Heart left ventricle (tissue), 16 donors: ENCODE data around the gene TULP4. TPM values are rescaled to one million over a fixed set of nuclear protein-coding genes. Genes with fewer than 3 reads are reported as not detected.

Source experiments
- ATAC-seq, 4 donors: fragments of 200-7000 bp; cut with Tn5 transposase; one replicate each; pipeline ENCODE4 v1.9.1; 2020 to 2022; ENCODE audit warnings: moderate library complexity in 4 of 4, mild to moderate bottlenecking in 3 of 4, moderate number of reproducible peaks in 1 of 4
- DNase-seq, 5 donors: peaks; one replicate each; pipeline ENCODE4 v3.0.0-alpha.2; 2020
- H3K27ac ChIP-seq, 12 donors: fragments of 200-600 bp; sonication (generic) in 4 of 12; one replicate each; pipeline versions ENCODE4 v1.5.0 to v1.8.0; 2016 to 2022; ENCODE audit warnings: mild to moderate bottlenecking in 2 of 12
- H3K27me3 ChIP-seq, 9 donors: fragments of 200-600 bp; sonication (generic) in 2 of 9; one replicate each; pipeline versions ENCODE4 v1.5.1 to v1.8.0; 2016 to 2022; ENCODE audit warnings: mild to moderate bottlenecking in 3 of 9
- H3K36me3 ChIP-seq, 9 donors: fragments of 200-600 bp; sonication (generic) in 2 of 9; one replicate each; pipeline versions ENCODE4 v1.5.0 to v1.8.0; 2018 to 2022; ENCODE audit warnings: mild to moderate bottlenecking in 2 of 9
- H3K4me1 ChIP-seq, 12 donors: fragments of 200-600 bp; sonication (generic) in 4 of 12; one replicate each; pipeline versions ENCODE4 v1.5.0 to v1.8.0; 2016 to 2022; ENCODE audit warnings: mild to moderate bottlenecking in 3 of 12
- H3K4me3 ChIP-seq, 12 donors: fragments of 200-600 bp; sonication (generic) in 4 of 12; one replicate each; pipeline versions ENCODE4 v1.5.0 to v1.8.0; 2017 to 2022; ENCODE audit warnings: mild to moderate bottlenecking in 9 of 12, moderate library complexity in 4 of 12
- H3K9me3 ChIP-seq, 12 donors: fragments of 200-600 bp; sonication (generic) in 4 of 12; one replicate each; pipeline versions ENCODE4 v1.5.0 to v1.8.0; 2016 to 2022; ENCODE audit warnings: mild to moderate bottlenecking in 1 of 12
- POLR2A ChIP-seq, 2 donors: fragments of 450-650 bp; IDR thresholded peaks; one replicate each; pipeline ENCODE4 v1.6.1; 2017; ENCODE audit warnings: antibody characterized with exemption in 2 of 2, mild to moderate bottlenecking in 2 of 2, moderate library complexity in 2 of 2
- WGBS, 4 donors: extraction: QIAGEN DNeasy Blood & Tissue Kit in 2 of 4; methylation state at CpG; one replicate each; pipeline versions ENCODE4 v1.1.5 to v1.1.7; 2013 to 2018; 5-methylcytosine and 5-hydroxymethylcytosine counted together
- intact Hi-C, 10 donors: fragments of 100-400 bp; cut with DNase I; formaldehyde crosslinking; loops; one replicate each; pipeline versions ENCODE4 v1.11.1 to v1.14.2; 2022
- polyA plus RNA-seq, 2 donors: library from polyadenylated mRNA; stranded (reverse); fragments of 200-250 nt; gene quantifications; one replicate each; pipeline ENCODE4 v1.2.3, GENCODE V29; 2013
- total RNA-seq, 9 donors: library from RNA; depleted of rRNA in 2 of 9; stranded (reverse); fragments of >200 nt in 2 of 9; fragmentation: NEBNext Ultra II Directional in 3 of 9; extraction: Animal tissue kit (Norgen Biotek cat#: 25700) in 3 of 9; gene quantifications; one replicate each; pipeline versions ENCODE4 v1.1.0 to v1.2.4, GENCODE V29; 2016 to 2023
- TF ChIP-seq, protein P1 (sequence below), 12 donors: fragments of 200-600 bp; sonication (generic) in 4 of 12; IDR thresholded peaks; one replicate each; pipeline versions ENCODE4 v1.5.0 to v1.8.0; 2018 to 2022; ENCODE audit warnings: antibody characterized with exemption in 12 of 12, mild to moderate bottlenecking in 5 of 12
- donor health status: ischemic (EF 13 %, LVEDD 7.1; RV severe dilation, severe dysfunction).
- donor health status: healthy with polysubstance abuse.
- donor health status: DM: no; HTN: yes; CAD: no.
- donor health status: DM: no; HTN: no; CAD: no.
- donor health status: ischemic (EF 25% LVEDD 6.9; RV normal size, moderate dysfunction).
- donor health status: ischemic (EF 25% LVEDD 5.7; RV mildly dilated, moderate dysfunction).
- donor health status: healthy.
- donor health status: DM: yes; HTN: yes; CAD: no.
- donor health status: ischemic (EF 35%, LVEDD 5.7; RV mildly dilated, moderate dysfunction).
- donor health status: nonischemic (EF 11% LVEDD 7.7; RV severe dilation, severe dysfunction).
- donor health status: DM: yes; HTN: yes; CAD: no.
- donor health status: PGD.
- donor health status: ischemic (EF 29% LVEDD 5.4; RV normal size, mild dysfunction).
- donor health status: nonischemic (EF 23%, LVEDD 6.1; RV moderate dilation, normal function).

TULP4 gene
- total and polyA plus RNA-seq, 11 donors = 9.6 to 134 (median 93.0) TPM

- intact Hi-C loops = no loop called here
- 87 to 93% (median 89%) methylated on average over 4 of the region's 4 CpGs for WGBS, 4 donors
- H3K36me3 ChIP-seq = peaks cover 0 to 33% (median 13%) of the 10 kb centered on the region in 9 donors
Observed at GRCh38 chr6:158488065-158488464, 175.8 kb downstream of the TULP4 start.

DNA sequence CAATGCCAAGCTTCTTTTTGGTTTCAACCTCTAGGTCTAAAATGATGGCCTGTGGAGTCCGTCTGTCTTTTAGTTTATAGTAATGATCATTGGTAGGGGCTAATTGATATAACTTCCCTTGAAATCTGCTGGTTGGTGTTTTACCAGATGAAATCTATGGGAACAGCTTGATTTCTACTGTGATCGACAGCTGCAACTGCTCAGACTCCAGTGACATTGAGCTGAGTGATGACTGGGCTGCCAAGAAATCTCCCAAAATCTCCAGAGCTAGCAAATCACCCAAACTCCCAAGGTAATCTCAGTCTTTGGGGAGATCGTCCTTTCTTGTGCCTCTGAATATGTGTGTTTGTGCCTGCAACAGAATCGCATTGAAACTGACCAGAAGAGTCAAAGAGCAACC is 177.2 kb downstream of the TULP4 start:
- Histone ChIP-seq H3K27ac (no peak overlapping the region), H3K4me3 (no peak overlapping the region), H3K27me3 (no peaks in the 10 kb centered on the region), H3K9me3 (no peaks in the 10 kb centered on the region), H3K36me3 (peaks cover 0 to 41% (median 20%) of the 10 kb centered on the region in 9 donors), H3K4me1 (no peaks in the 10 kb centered on the region)
- intact Hi-C loops = no loop called here
- no peak for TF ChIP-seq POLR2A (IDR thresholded peaks at IDR 0.05)
- TF ChIP-seq, protein P1, sequence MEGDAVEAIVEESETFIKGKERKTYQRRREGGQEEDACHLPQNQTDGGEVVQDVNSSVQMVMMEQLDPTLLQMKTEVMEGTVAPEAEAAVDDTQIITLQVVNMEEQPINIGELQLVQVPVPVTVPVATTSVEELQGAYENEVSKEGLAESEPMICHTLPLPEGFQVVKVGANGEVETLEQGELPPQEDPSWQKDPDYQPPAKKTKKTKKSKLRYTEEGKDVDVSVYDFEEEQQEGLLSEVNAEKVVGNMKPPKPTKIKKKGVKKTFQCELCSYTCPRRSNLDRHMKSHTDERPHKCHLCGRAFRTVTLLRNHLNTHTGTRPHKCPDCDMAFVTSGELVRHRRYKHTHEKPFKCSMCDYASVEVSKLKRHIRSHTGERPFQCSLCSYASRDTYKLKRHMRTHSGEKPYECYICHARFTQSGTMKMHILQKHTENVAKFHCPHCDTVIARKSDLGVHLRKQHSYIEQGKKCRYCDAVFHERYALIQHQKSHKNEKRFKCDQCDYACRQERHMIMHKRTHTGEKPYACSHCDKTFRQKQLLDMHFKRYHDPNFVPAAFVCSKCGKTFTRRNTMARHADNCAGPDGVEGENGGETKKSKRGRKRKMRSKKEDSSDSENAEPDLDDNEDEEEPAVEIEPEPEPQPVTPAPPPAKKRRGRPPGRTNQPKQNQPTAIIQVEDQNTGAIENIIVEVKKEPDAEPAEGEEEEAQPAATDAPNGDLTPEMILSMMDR (IDR thresholded peaks at IDR 0.05) = no peak
- WGBS, 4 donors = 82 to 90% (median 83%) methylated on average over 4 of the region's 4 CpGs
- ATAC-seq = no peak
- DNase-seq = no peak

More at GRCh38 chr6:158488065-158488464, 175.8 kb downstream of the TULP4 start:
- H3K4me1 ChIP-seq = no peaks in the 10 kb centered on the region
- no peak for TF ChIP-seq POLR2A (IDR thresholded peaks at IDR 0.05)
- TF ChIP-seq, protein P1 (IDR thresholded peaks at IDR 0.05) = no peak
- DNase-seq (no peak), ATAC-seq (no peak)
- no peaks in the 10 kb centered on the region for H3K9me3 ChIP-seq
- no peaks in the 10 kb centered on the region for H3K27me3 ChIP-seq
- no peak overlapping the region for H3K27ac ChIP-seq
- H3K4me3 ChIP-seq = no peak overlapping the region

- TF ChIP-seq, protein P1 (IDR thresholded peaks at IDR 0.05) = no peak
- TF ChIP-seq POLR2A (IDR thresholded peaks at IDR 0.05) = no peak
- H3K27me3 ChIP-seq = no peaks in the 10 kb centered on the region
- H3K27ac ChIP-seq = no peak overlapping the region
- H3K4me3 ChIP-seq = no peak overlapping the region
- DNase-seq (no peak), ATAC-seq (no peak)
- WGBS, 4 donors = 93 to 98% (median 97%) methylated on average over 3 of the region's 3 CpGs
- no peaks in the 10 kb centered on the region for H3K4me1 ChIP-seq
- intact Hi-C loops = no loop called here
- H3K36me3 ChIP-seq = peaks cover 0 to 46% (median 37%) of the 10 kb centered on the region in 9 donors
- H3K9me3 ChIP-seq = no peaks in the 10 kb centered on the region
Observed at GRCh38 chr6:158492881-158493280, 180.6 kb downstream of the TULP4 start.

- Histone ChIP-seq H3K4me1 (no peaks in the 10 kb centered on the region), H3K27ac (no peak overlapping the region), H3K4me3 (no peak overlapping the region), H3K27me3 (no peaks in the 10 kb centered on the region), H3K9me3 (no peaks in the 10 kb centered on the region), H3K36me3 (peaks cover 0 to 83% (median 74%) of the 10 kb centered on the region in 9 donors)
- no peak for DNase-seq
- WGBS, 4 donors = 92 to 96% (median 95%) methylated on average over 3 of the region's 3 CpGs
- TF ChIP-seq, protein P1 (IDR thresholded peaks at IDR 0.05) = no peak
- no peak for TF ChIP-seq POLR2A (IDR thresholded peaks at IDR 0.05)
- intact Hi-C loops = no loop called here
- no peak for ATAC-seq
Observed at GRCh38 chr6:158496700-158497099, 184.4 kb downstream of the TULP4 start.
